Transverse colon (tissue), 4 donors: ENCODE measurements around the gene KRTAP6-3. TPM values are rescaled to one million over a fixed set of nuclear protein-coding genes. Genes with fewer than 3 reads are reported as not detected.

Experiments used
- DNase-seq: peaks from one replicate; pipeline ENCODE4 v3.0.0-alpha.2; 2019
- H3K27ac ChIP-seq, 4 donors: fragments of 200-600 bp; sonication (generic); 2 replicates each; pipeline ENCODE4 v1.5.1; 2016 to 2018; ENCODE audit warnings: inconsistent platforms in 4 of 4
- H3K27me3 ChIP-seq: fragments of 200-600 bp; sonication (generic); 2 replicates; pipeline ENCODE4 v1.5.1; 2017; ENCODE audit warnings: inconsistent platforms
- H3K36me3 ChIP-seq, 4 donors: fragments of 200-600 bp; sonication (generic); 2 replicates each; pipeline ENCODE4 v1.5.1; 2017 to 2019; ENCODE audit warnings: inconsistent platforms in 4 of 4
- H3K4me1 ChIP-seq, 4 donors: fragments of 200-600 bp; sonication (generic); 2 replicates each; pipeline ENCODE4 v1.5.1; 2017 to 2020; ENCODE audit warnings: inconsistent platforms in 4 of 4
- H3K4me3 ChIP-seq, 4 donors: fragments of 200-600 bp; sonication (generic); 1 replicate in 1 of 4; 2 replicates in 3 of 4; pipeline versions ENCODE4 v1.5.1 to v1.6.1; 2017 to 2019; ENCODE audit warnings: inconsistent platforms in 4 of 4
- H3K9me3 ChIP-seq, 2 donors: fragments of 200-600 bp; sonication (generic); 2 replicates each; pipeline ENCODE4 v1.5.1; 2017 to 2019; ENCODE audit warnings: inconsistent platforms in 2 of 2
- EP300 ChIP-seq: sonication (generic); formaldehyde crosslinking; IDR thresholded peaks from one replicate; pipeline ENCODE4 v1.6.1; 2017; ENCODE audit warnings: antibody characterized with exemption, low read depth
- POLR2A ChIP-seq: fragments of 450-650 bp; IDR thresholded peaks from one replicate; pipeline ENCODE4 v1.6.1; 2016; ENCODE audit warnings: antibody characterized with exemption, mild to moderate bottlenecking, moderate library complexity
- POLR2AphosphoS5 ChIP-seq, 3 donors: sonication (generic); formaldehyde crosslinking; IDR thresholded peaks; one replicate each; pipeline ENCODE4 v1.6.1; 2016; ENCODE audit warnings: antibody characterized with exemption in 3 of 3
- WGBS, 2 donors: methylation state at CpG; one replicate each; pipeline ENCODE4 v1.1.5; 2018; ENCODE audit warnings: low coverage in 1 of 2; 5-methylcytosine and 5-hydroxymethylcytosine counted together
- in situ Hi-C, 4 donors: fragments of 200-750 bp; cut with MboI; loops; one replicate each; pipeline versions ENCODE4 v1.15.0 to v1.15.1; 2017; ENCODE audit warnings: low sequenced_read_pairs in 3 of 4, low pct_ligation_motif_present in 1 of 4, low pct_unique_long_range_greater_than_20kb in 1 of 4
- intact Hi-C: fragments of 100-400 bp; cut with DNase I; formaldehyde crosslinking; loops from one replicate; pipeline ENCODE4 v1.15.1; 2023; ENCODE audit warnings: low total_unique reads
- total RNA-seq, 4 donors: library from RNA; depleted of rRNA; stranded (reverse); fragments of >200 nt; gene quantifications; one replicate each; pipeline ENCODE4 v1.1.0, GENCODE V29; 2016
- TF ChIP-seq, protein P1 (sequence below), 5 experiments: fragments of 200-600 bp in 3 of 5; fragments of 450-650 bp in 2 of 5; sonication (generic) in 3 of 5; IDR thresholded peaks; 1 replicate in 2 of 5; 2 replicates in 3 of 5; pipeline ENCODE4 v1.5.1; 2016 to 2017; ENCODE audit warnings: antibody characterized with exemption in 5 of 5, inconsistent platforms in 3 of 5, mild to moderate bottlenecking in 2 of 5, moderate library complexity in 1 of 5

KRTAP6-3 gene
- total RNA-seq, 4 donors from 2014 or later: not detected

GRCh38 chr21:30590297-30590696 lies 1.9 kb upstream of the KRTAP6-3 start, which contains the start of gene KRTAP22-2:
Gene KRTAP22-2 (minus strand): TSS chr21:30590397.
- Histone ChIP-seq H3K36me3 (no peaks in the 10 kb centered on the region), H3K27me3 (no peaks in the 10 kb centered on the region), H3K4me1 (no peaks in the 10 kb centered on the region), H3K4me3 (no peak within 1 kb of the TSS), H3K27ac (no peak within 1 kb of the TSS), H3K9me3 (no peaks in the 10 kb centered on the region)
- TF ChIP-seq EP300 (no peak), POLR2A (no peak), POLR2AphosphoS5 (IDR thresholded peaks at IDR 0.05) (no peak)
- TF ChIP-seq, protein P1, sequence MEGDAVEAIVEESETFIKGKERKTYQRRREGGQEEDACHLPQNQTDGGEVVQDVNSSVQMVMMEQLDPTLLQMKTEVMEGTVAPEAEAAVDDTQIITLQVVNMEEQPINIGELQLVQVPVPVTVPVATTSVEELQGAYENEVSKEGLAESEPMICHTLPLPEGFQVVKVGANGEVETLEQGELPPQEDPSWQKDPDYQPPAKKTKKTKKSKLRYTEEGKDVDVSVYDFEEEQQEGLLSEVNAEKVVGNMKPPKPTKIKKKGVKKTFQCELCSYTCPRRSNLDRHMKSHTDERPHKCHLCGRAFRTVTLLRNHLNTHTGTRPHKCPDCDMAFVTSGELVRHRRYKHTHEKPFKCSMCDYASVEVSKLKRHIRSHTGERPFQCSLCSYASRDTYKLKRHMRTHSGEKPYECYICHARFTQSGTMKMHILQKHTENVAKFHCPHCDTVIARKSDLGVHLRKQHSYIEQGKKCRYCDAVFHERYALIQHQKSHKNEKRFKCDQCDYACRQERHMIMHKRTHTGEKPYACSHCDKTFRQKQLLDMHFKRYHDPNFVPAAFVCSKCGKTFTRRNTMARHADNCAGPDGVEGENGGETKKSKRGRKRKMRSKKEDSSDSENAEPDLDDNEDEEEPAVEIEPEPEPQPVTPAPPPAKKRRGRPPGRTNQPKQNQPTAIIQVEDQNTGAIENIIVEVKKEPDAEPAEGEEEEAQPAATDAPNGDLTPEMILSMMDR (IDR thresholded peaks at IDR 0.05): no peak
- intact Hi-C loops: no loop called here
- in situ Hi-C loops: no loop called here
- DNase-seq: no peak

- intact Hi-C loops (no loop called here), in situ Hi-C loops (no loop called here)
These were observed 6.6 kb downstream of the KRTAP6-3 start, which contains the start of gene KRTAP6-2 for GRCh38 chr21:30598802-30599201. Gene KRTAP6-2 (minus strand): TSS chr21:30598902. CDS start chr21:30598874, 28 bp downstream.

GRCh38 chr21:30600787-30601186 lies 8.5 kb downstream of the KRTAP6-3 start, which contains the start of gene KRTAP22-1:
Gene KRTAP22-1 (plus strand): TSS chr21:30601087.
- Histone ChIP-seq H3K27ac (no peak within 1 kb of the TSS), H3K4me3 (no peak within 1 kb of the TSS), H3K36me3 (no peaks in the 10 kb centered on the region), H3K9me3 (no peaks in the 10 kb centered on the region), H3K4me1 (no peaks in the 10 kb centered on the region), H3K27me3 (no peaks in the 10 kb centered on the region)
- no peak for DNase-seq
- WGBS, 2 donors: 29 to 33% methylated on average over 1 of the region's 1 CpG
- intact Hi-C loops (loop anchor here (10.0 kb wide), 1 partner anchor 64 kb away; no protein-coding TSS in a partner anchor), in situ Hi-C loops (no loop called here)
- TF ChIP-seq, protein P1 (IDR thresholded peaks at IDR 0.05): no peak
- no peak for TF ChIP-seq POLR2A
- TF ChIP-seq POLR2AphosphoS5 (IDR thresholded peaks at IDR 0.05): no peak
- no peak for TF ChIP-seq EP300

More at GRCh38 chr21:30598802-30599201, 6.6 kb downstream of the KRTAP6-3 start, which contains the start of gene KRTAP6-2:
- Histone ChIP-seq H3K4me3 (no peak within 1 kb of the TSS), H3K27ac (no peak within 1 kb of the TSS), H3K27me3 (no peaks in the 10 kb centered on the region), H3K4me1 (no peaks in the 10 kb centered on the region), H3K9me3 (no peaks in the 10 kb centered on the region), H3K36me3 (no peaks in the 10 kb centered on the region)
- TF ChIP-seq POLR2A: no peak
- no peak for TF ChIP-seq POLR2AphosphoS5 (IDR thresholded peaks at IDR 0.05)
- TF ChIP-seq EP300: no peak
- TF ChIP-seq, protein P1 (IDR thresholded peaks at IDR 0.05): no peak
- 96% methylated on average over 6 of the region's 6 CpGs; no CpG with 5 or more reads in 1 of the 2 donors for WGBS, 2 donors
- no peak for DNase-seq

DNA sequence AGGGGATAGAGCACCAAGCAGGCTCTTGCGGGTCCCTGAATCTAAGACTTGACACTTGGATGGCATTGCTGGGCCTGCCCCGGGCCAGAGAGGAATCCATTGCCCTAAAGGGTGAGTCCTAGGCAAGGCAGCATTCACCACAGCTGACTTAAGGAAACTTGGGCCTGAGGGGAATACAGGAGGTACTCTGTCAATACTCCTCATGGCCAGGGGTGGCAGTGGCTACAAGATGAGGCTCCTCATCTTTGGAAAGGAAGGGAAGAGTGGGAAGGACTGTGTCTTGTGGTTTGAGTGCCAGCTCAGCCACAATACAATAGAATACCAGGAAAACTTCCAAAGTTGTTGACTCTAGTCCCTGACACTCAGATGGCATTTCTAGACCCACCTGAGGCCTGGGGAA lies 13.7 kb downstream of the KRTAP6-3 start:
- 87% methylated on average over 2 of the region's 2 CpGs; no CpG with 5 or more reads in 1 of the 2 donors for WGBS, 2 donors
- Histone ChIP-seq H3K9me3 (no peaks in the 10 kb centered on the region), H3K27ac (no peak overlapping the region), H3K4me1 (no peaks in the 10 kb centered on the region), H3K4me3 (no peak overlapping the region), H3K27me3 (no peaks in the 10 kb centered on the region), H3K36me3 (no peaks in the 10 kb centered on the region)
- DNase-seq: no peak
- in situ Hi-C loops (no loop called here), intact Hi-C loops (loop anchor here (10.0 kb wide), 1 partner anchor 59 kb away; no protein-coding TSS in a partner anchor)
- TF ChIP-seq, protein P1 (IDR thresholded peaks at IDR 0.05): no peak
- TF ChIP-seq POLR2A: no peak
- TF ChIP-seq EP300: no peak
- TF ChIP-seq POLR2AphosphoS5 (IDR thresholded peaks at IDR 0.05): no peak
